Measurements from ENCODE around the gene KDM5D. TPM values are rescaled to one million over a fixed set of nuclear protein-coding genes. Genes with fewer than 3 reads are reported as not detected.

Gene KDM5D
- 8.7 TPM in 1 of 2 replicates, not detected in the other for total RNA-seq

DNA sequence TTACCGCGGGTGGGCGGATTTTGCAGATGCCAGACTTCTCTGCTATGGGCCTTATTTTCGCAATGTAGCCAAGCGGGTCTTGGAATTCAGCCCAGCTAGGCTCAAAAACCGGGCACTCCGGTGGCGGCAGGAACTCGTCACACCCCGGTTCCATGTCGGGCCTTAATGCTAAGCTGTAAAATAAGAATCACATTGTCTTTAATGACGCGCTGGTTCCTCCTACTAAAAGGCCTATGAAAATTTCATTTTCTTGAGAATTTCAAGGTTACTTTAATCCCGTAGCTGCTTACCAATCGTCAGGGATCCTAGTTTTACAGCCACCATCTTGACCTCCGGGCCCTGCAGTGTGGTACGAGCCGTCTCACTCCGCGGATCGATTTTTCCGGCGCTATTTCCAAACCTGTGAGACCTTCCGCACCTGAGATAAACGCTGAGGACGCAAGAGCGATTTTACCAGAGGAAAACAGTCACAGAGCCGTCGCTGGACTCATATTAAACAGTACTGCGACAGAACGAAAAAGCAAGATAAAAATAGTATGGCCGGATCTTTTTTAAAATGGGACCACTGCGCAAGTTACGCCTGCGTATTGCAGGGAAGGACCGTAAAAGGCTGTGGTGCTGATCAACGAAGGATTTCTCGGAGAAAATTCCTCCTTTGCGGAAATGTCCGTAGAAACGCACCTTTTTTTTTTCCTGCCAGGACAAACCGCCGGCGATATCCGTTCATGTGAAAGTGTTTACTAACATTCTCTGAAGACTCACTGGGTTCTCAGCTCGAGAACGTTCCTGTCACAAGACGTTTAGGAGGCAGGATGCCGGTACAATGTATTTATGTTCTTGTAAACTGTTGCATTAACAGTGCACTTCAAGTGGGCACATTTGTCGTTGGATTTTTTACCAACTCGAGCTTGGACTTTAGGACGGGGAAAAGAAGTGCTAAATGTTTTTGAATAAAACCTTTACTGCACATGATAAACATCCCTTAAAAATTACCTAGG, at the start of gene KDM5D:
Gene KDM5D (minus strand): TSS at position 346 of the 998 bp plus-strand sequence. CDS start 192 bp downstream, at position 154.

